GM10248 (cell line): Measurements from ENCODE around the gene TSPAN31.

ENCODE experiments used
- CTCF ChIA-PET: fragments of 300-600 bp; sonication (Branson Sonifier 250); formaldehyde crosslinking; extraction: SDS; loops from one replicate; lab custom pipeline; 2021; ENCODE audit warnings: antibody characterized with exemption; lab: Yijun Ruan, JAX
- POLR2A ChIA-PET: fragments of 350-650 bp; sonication (Branson Sonifier 250); formaldehyde crosslinking; extraction: SDS; loops from one replicate; lab custom pipeline; 2020; ENCODE audit warnings: antibody characterized with exemption; lab: Yijun Ruan, JAX
- DNase-seq: peaks from one replicate; pipeline ENCODE4 v3.0.0; 2012; ENCODE audit errors: extremely low spot score
- CTCF ChIP-seq: IDR thresholded peaks from 2 replicates; pipeline ENCODE4 v1.5.1; 2012; ENCODE audit warnings: mild to moderate bottlenecking, low read depth; ENCODE audit errors: extremely low read depth, missing control alignments, control extremely low read depth

The TSPAN31 gene

GRCh38 chr12:57755454-57756372, 10.9 kb downstream of the TSPAN31 start:
- POLR2A ChIA-PET: no interaction called here
- CTCF ChIA-PET: interaction anchor here (0.7 to 2.4 kb wide), 31 partner anchors 8 to 297 kb away, joined by 3 to 61 read pairs (median 5); partner anchors contain the start of genes AVIL, CYP27B1, EEF1AKMT3 and GLI1
- TF ChIP-seq CTCF: no peak
- DNase-seq: no peak

- peak; percentile 84 for DNase-seq
- CTCF ChIA-PET: interaction anchor here (0.6 to 2.4 kb wide), 36 partner anchors 8 to 517 kb away, joined by 3 to 61 read pairs (median 5); partner anchors contain the start of genes AVIL, B4GALNT1, CYP27B1 and EEF1AKMT3
These were observed 11.8 kb downstream of the TSPAN31 start for GRCh38 chr12:57756406-57757341.

GRCh38 chr12:57757771-57758170, 12.9 kb downstream of the TSPAN31 start:
- TF ChIP-seq CTCF: no peak
- POLR2A ChIA-PET: no interaction called here
- CTCF ChIA-PET: interaction anchor here (2.2 to 2.4 kb wide), 3 partner anchors 10 to 45 kb away, joined by 8 to 61 read pairs (median 20); partner anchors contain the start of genes CYP27B1, EEF1AKMT3 and METTL1
- DNase-seq: no peak

More at GRCh38 chr12:57756406-57757341, 11.8 kb downstream of the TSPAN31 start:
- POLR2A ChIA-PET: no interaction called here
- TF ChIP-seq CTCF: peak; percentile 86

- ChIA-PET POLR2A (no interaction called here), CTCF (interaction anchor here (0.7 to 2.3 kb wide), 12 partner anchors 9 to 146 kb away, joined by 3 to 12 read pairs (median 4); partner anchors contain the start of genes CYP27B1, EEF1AKMT3, METTL1 and TSPAN31)
- TF ChIP-seq CTCF: no peak
- DNase-seq: no peak
These were observed 13.9 kb downstream of the TSPAN31 start for GRCh38 chr12:57758552-57759359.

- CTCF ChIA-PET: interaction anchor here (0.6 to 2.3 kb wide), 12 partner anchors 8 to 176 kb away, joined by 3 to 12 read pairs (median 4); partner anchors contain the start of genes CYP27B1 and TSPAN31
- peak; percentile 46 for TF ChIP-seq CTCF
- POLR2A ChIA-PET: no interaction called here
- DNase-seq: no peak
These were observed 14.6 kb downstream of the TSPAN31 start for GRCh38 chr12:57759360-57759980.
